HCT116 (cell line): ENCODE data around the gene AEBP1. TPM values are rescaled to one million over a fixed set of nuclear protein-coding genes. Genes with fewer than 3 reads are reported as not detected.

Experiments
- ATAC-seq: fragments of 200-7000 bp; cut with Tn5 transposase; 2 replicates; pipeline ENCODE4 v1.9.1; 2020; ENCODE audit warnings: mild to moderate bottlenecking, moderate library complexity
- BruUV-seq: library from RNA; stranded (reverse); fragments of 400-500 nt; replicated peaks from 2 replicates; lab custom pipeline; 2021; lab: Mats Ljungman, UMichigan
- CTCF ChIA-PET: fragments of 300-600 bp; sonication (Branson Sonifier 250); formaldehyde crosslinking; loops from one replicate; lab custom pipeline; 2021; ENCODE audit warnings: antibody characterized with exemption; lab: Charles Lee
- POLR2A ChIA-PET: fragments of 300-600, 350-600 bp; sonication (Branson Sonifier 250); formaldehyde crosslinking; loops from one replicate; lab custom pipeline; 2021; ENCODE audit warnings: antibody characterized with exemption; lab: Charles Lee
- RAD21 ChIA-PET, 2 experiments: fragments of 300-600 bp; sonication (Branson Sonifier 250); formaldehyde crosslinking; loops; one replicate each; lab custom pipeline; 2023; ENCODE audit warnings: low total read pairs in 2 of 2; ENCODE audit not compliant: uncharacterized antibody in 2 of 2, unreplicated experiment in 2 of 2, low non-redundant PET in 1 of 2; lab: Charles Lee
- DNase-seq: peaks from one replicate; pipeline ENCODE4 v3.0.0-alpha.2; 2010; ENCODE audit warnings: low read depth, low spot score
- H2AFZ ChIP-seq: fragments of 200-600 bp; shearing (Covaris generic), sonication (generic); 2 replicates; pipeline ENCODE4 v1.6.1; 2017; ENCODE audit warnings: low read depth, mixed run types, mixed read lengths, antibody characterized with exemption, low read length; ENCODE audit not compliant: poor library complexity, severe bottlenecking
- H3K27ac ChIP-seq: 2 replicates; pipeline ENCODE4 v1.5.1; 2012; ENCODE audit warnings: low read depth, low read length
- H3K27me3 ChIP-seq: fragments of 200-600 bp; sonication (generic); 2 replicates; pipeline ENCODE4 v1.6.1; 2016; ENCODE audit warnings: mixed run types, low read length, mixed read lengths; ENCODE audit not compliant: insufficient read depth
- H3K36me3 ChIP-seq, 2 experiments: fragments of 200-500 bp in 1 of 2; fragments of 200-600 bp in 1 of 2; sonication (Bioruptor generic) in 1 of 2; sonication (generic) in 1 of 2; 2 replicates each; pipeline versions ENCODE4 v1.5.1 to v1.6.1; 2014 to 2016; ENCODE audit warnings: low read length in 2 of 2, inconsistent platforms in 1 of 2, mixed read lengths in 1 of 2, mixed run types in 1 of 2; ENCODE audit not compliant: insufficient read depth in 2 of 2, control insufficient read depth in 1 of 2
- H3K4me1 ChIP-seq, 2 experiments: fragments of 200-600 bp in 1 of 2; sonication (generic) in 1 of 2; 2 replicates each; pipeline versions ENCODE4 v1.5.1 to v1.6.1; 2012 to 2017; ENCODE audit warnings: low read length in 2 of 2, inconsistent platforms in 1 of 2, mild to moderate bottlenecking in 1 of 2, mixed read lengths in 1 of 2, mixed run types in 1 of 2, moderate library complexity in 1 of 2; ENCODE audit not compliant: insufficient read depth in 2 of 2, control insufficient read depth in 1 of 2
- H3K4me2 ChIP-seq: fragments of 200-600 bp; sonication (generic); 2 replicates; pipeline ENCODE4 v1.6.1; 2017; ENCODE audit warnings: mixed run types, low read length, mixed read lengths
- H3K4me3 ChIP-seq, 2 experiments: fragments of 200-600 bp in 1 of 2; sonication (generic) in 1 of 2; replicated peaks in 1 of 2; 2 replicates each; pipeline ENCODE4 v1.5.1; 2011 to 2016; ENCODE audit warnings: low read length in 2 of 2, control low read depth in 1 of 2, low read depth in 1 of 2, mild to moderate bottlenecking in 1 of 2, mixed read lengths in 1 of 2, mixed run types in 1 of 2
- H3K79me2 ChIP-seq: fragments of 200-600 bp; sonication (generic); 2 replicates; pipeline ENCODE4 v1.6.1; 2017; ENCODE audit warnings: mild to moderate bottlenecking, mixed run types, low read length, moderate library complexity, mixed read lengths; ENCODE audit not compliant: insufficient read depth
- H3K9ac ChIP-seq: fragments of 200-600 bp; sonication (generic); 2 replicates; pipeline ENCODE4 v1.6.1; 2016; ENCODE audit warnings: low read length, mixed read lengths
- H3K9me2 ChIP-seq: fragments of 200-600 bp; sonication (generic), shearing (Covaris generic); 2 replicates; pipeline ENCODE4 v1.6.1; 2017; ENCODE audit warnings: mixed run types, mild to moderate bottlenecking, moderate library complexity; ENCODE audit not compliant: insufficient read depth
- H3K9me3 ChIP-seq, 2 experiments: fragments of 200-500 bp in 1 of 2; fragments of 200-600 bp in 1 of 2; sonication (Bioruptor generic) in 1 of 2; sonication (generic) in 1 of 2; 2 replicates each; pipeline ENCODE4 v1.6.1; 2014 to 2017; ENCODE audit warnings: low read length in 2 of 2, mixed read lengths in 2 of 2, inconsistent platforms in 1 of 2, low read depth in 1 of 2, mild to moderate bottlenecking in 1 of 2, mixed run types in 1 of 2, moderate library complexity in 1 of 2; ENCODE audit not compliant: control insufficient read depth in 1 of 2, insufficient read depth in 1 of 2
- H4K20me1 ChIP-seq: fragments of 200-600 bp; sonication (generic), shearing (Covaris generic); 2 replicates; pipeline ENCODE4 v1.6.1; 2017; ENCODE audit warnings: mixed run types, mild to moderate bottlenecking, moderate library complexity; ENCODE audit not compliant: insufficient read depth
- CBX3 ChIP-seq: IDR thresholded peaks from 2 replicates; pipeline ENCODE4 v1.6.1; 2012; ENCODE audit warnings: low read depth
- CEBPB ChIP-seq: IDR thresholded peaks from 2 replicates; pipeline ENCODE4 v1.6.1; 2012; ENCODE audit warnings: low read depth
- ELF1 ChIP-seq: IDR thresholded peaks from 2 replicates; pipeline ENCODE4 v1.6.1; 2012; ENCODE audit warnings: low read depth, borderline replicate concordance
- POLR2A ChIP-seq: IDR thresholded peaks from 2 replicates; pipeline ENCODE4 v1.7.0; 2011; ENCODE audit warnings: borderline replicate concordance; ENCODE audit not compliant: insufficient read depth, insufficient read length; ENCODE audit errors: extremely low read depth
- RAD21 ChIP-seq: IDR thresholded peaks from 2 replicates; pipeline ENCODE4 v1.6.1; 2012; ENCODE audit warnings: low read depth, mild to moderate bottlenecking
- SRF ChIP-seq: IDR thresholded peaks from 2 replicates; pipeline ENCODE4 v1.6.1; 2012; ENCODE audit warnings: low read depth
- TCF7L2 ChIP-seq: IDR thresholded peaks from 2 replicates; pipeline ENCODE4 v1.7.0; 2011; ENCODE audit warnings: borderline replicate concordance, inconsistent platforms; ENCODE audit not compliant: insufficient read depth, insufficient read length; ENCODE audit errors: extremely low read depth
- ZFX ChIP-seq: fragments of 450-650 bp; IDR thresholded peaks from 2 replicates; pipeline ENCODE4 v1.6.1; 2017
- ZNF274 ChIP-seq: fragments of 200-500 bp; sonication (Bioruptor generic); IDR thresholded peaks from 2 replicates; pipeline ENCODE4 v1.6.1; 2014; ENCODE audit warnings: mild to moderate bottlenecking, low read depth, low read length, inconsistent platforms
- intact Hi-C: fragments of 100-400 bp; cut with micrococcal nuclease; formaldehyde crosslinking; loops from 2 replicates; pipeline ENCODE4 v1.10.0; 2022
- total RNA-seq: library from RNA; stranded (reverse); gene quantifications from one replicate; pipeline ENCODE4 v1.2.1, GENCODE V29; 2021; ENCODE audit not compliant: unreplicated experiment
- TF ChIP-seq, protein P1 (sequence below): IDR thresholded peaks from 2 replicates; pipeline ENCODE4 v1.6.1; 2011; ENCODE audit warnings: mild to moderate bottlenecking, low read length, moderate library complexity; ENCODE audit not compliant: insufficient replicate concordance; ENCODE audit errors: extremely low read depth
- TF ChIP-seq, protein P2 (sequence below), 3 experiments: fragments of 200-600 bp in 1 of 3; sonication (generic) in 1 of 3; IDR thresholded peaks in 2 of 3; conservative IDR thresholded peaks in 1 of 3; 2 replicates each; pipeline ENCODE4 v1.5.1; 2012 to 2017; ENCODE audit warnings: low read depth in 2 of 3, low read length in 2 of 3, antibody characterized with exemption in 1 of 3, borderline replicate concordance in 1 of 3, control low read depth in 1 of 3, mild to moderate bottlenecking in 1 of 3, mixed read lengths in 1 of 3, mixed run types in 1 of 3, moderate library complexity in 1 of 3; ENCODE audit not compliant: insufficient read depth in 1 of 3
- TF ChIP-seq, protein P3 (sequence below): IDR thresholded peaks from 2 replicates; pipeline ENCODE4 v1.6.1; 2012
- TF ChIP-seq, protein P4 (sequence below): IDR thresholded peaks from 2 replicates; pipeline ENCODE4 v1.6.1; 2012

AEBP1 gene
- total RNA-seq, 1 experiment from 2014 or later = 0.49 TPM

DNA sequence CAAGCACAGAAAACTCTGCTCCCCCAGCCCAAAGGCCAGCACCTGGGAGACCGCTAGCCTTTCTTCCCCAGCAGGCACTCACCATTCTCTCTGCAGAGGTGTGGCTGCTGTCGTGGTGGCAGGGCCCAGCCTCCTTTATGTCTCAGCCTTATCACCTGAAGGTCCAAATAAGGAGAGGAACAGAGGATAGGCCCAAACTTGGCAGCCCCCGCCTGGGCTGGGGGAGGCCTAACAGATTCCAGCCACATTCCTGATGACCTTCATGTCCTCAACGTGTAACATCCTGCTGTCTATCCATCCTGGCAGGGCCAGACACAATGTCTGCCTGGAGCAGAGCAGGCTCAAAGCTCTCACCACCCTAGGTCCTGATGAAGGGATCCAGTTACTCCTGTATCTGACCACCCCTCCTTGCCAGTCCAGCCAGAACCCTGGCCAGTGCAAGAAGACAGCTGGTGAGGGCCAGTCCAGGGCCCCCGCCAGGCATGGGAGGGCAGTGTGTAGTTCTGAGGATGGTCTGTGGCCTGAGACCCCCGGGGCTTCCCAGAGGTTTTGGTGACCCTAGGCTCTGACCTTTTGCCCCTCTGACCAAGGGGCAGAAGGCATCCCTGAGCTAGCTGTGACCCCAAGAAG is 37.2 kb downstream of the AEBP1 start, which contains the start of gene MYL7:
Gene MYL7 (minus strand): TSS at position 112 of the 630 bp plus-strand sequence. CDS start 27 bp downstream, at position 85.
- H3K4me2 ChIP-seq = no peak within 1 kb of the TSS
- no peaks in the 10 kb centered on the region for H3K4me1 ChIP-seq
- no peaks in the 10 kb centered on the region for H3K27me3 ChIP-seq
- no TSS peak for BruUV-seq
- ChIA-PET POLR2A (no interaction called here), RAD21 (no interaction called here), CTCF (interaction anchor here (0.7 kb wide), 1 partner anchor 55 kb away, joined by 3 read pairs; no protein-coding TSS in a partner anchor)
- H3K9ac ChIP-seq = no peak within 1 kb of the TSS
- no peak for ATAC-seq
- no peak for TF ChIP-seq SRF
- no peak for TF ChIP-seq TCF7L2
- no peak for TF ChIP-seq CEBPB
- TF ChIP-seq, protein P1, sequence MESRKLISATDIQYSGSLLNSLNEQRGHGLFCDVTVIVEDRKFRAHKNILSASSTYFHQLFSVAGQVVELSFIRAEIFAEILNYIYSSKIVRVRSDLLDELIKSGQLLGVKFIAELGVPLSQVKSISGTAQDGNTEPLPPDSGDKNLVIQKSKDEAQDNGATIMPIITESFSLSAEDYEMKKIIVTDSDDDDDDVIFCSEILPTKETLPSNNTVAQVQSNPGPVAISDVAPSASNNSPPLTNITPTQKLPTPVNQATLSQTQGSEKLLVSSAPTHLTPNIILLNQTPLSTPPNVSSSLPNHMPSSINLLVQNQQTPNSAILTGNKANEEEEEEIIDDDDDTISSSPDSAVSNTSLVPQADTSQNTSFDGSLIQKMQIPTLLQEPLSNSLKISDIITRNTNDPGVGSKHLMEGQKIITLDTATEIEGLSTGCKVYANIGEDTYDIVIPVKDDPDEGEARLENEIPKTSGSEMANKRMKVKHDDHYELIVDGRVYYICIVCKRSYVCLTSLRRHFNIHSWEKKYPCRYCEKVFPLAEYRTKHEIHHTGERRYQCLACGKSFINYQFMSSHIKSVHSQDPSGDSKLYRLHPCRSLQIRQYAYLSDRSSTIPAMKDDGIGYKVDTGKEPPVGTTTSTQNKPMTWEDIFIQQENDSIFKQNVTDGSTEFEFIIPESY = no peak
- TF ChIP-seq ELF1 = no peak
- TF ChIP-seq, protein P2, sequence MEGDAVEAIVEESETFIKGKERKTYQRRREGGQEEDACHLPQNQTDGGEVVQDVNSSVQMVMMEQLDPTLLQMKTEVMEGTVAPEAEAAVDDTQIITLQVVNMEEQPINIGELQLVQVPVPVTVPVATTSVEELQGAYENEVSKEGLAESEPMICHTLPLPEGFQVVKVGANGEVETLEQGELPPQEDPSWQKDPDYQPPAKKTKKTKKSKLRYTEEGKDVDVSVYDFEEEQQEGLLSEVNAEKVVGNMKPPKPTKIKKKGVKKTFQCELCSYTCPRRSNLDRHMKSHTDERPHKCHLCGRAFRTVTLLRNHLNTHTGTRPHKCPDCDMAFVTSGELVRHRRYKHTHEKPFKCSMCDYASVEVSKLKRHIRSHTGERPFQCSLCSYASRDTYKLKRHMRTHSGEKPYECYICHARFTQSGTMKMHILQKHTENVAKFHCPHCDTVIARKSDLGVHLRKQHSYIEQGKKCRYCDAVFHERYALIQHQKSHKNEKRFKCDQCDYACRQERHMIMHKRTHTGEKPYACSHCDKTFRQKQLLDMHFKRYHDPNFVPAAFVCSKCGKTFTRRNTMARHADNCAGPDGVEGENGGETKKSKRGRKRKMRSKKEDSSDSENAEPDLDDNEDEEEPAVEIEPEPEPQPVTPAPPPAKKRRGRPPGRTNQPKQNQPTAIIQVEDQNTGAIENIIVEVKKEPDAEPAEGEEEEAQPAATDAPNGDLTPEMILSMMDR (IDR thresholded peaks at IDR 0.05 in 2 of 3, conservative IDR thresholded peaks at IDR 0.05 in 1 of 3; ENCODE audit: borderline replicate concordance in 1 of 3, insufficient read depth in 1 of 3, low read depth in 2 of 3, low read length in 2 of 3) = no peak
- TF ChIP-seq ZFX = no peak
- TF ChIP-seq ZNF274 = no peak
- TF ChIP-seq, protein P3, sequence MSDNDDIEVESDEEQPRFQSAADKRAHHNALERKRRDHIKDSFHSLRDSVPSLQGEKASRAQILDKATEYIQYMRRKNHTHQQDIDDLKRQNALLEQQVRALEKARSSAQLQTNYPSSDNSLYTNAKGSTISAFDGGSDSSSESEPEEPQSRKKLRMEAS = no peak
- no peak for TF ChIP-seq POLR2A
- TF ChIP-seq RAD21 = no peak
- TF ChIP-seq CBX3 = no peak
- TF ChIP-seq, protein P4, sequence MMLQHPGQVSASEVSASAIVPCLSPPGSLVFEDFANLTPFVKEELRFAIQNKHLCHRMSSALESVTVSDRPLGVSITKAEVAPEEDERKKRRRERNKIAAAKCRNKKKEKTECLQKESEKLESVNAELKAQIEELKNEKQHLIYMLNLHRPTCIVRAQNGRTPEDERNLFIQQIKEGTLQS = no peak
- no peak within 1 kb of the TSS for H3K4me3 ChIP-seq
- H3K79me2 ChIP-seq = no peaks in the 10 kb centered on the region
- no peak for DNase-seq
- H3K9me3 ChIP-seq = no peaks in the 10 kb centered on the region
- H3K27ac ChIP-seq = no peak within 1 kb of the TSS
- intact Hi-C loops = no loop called here
- H3K36me3 ChIP-seq = no peaks in the 10 kb centered on the region
- H2AFZ ChIP-seq = no peak within 1 kb of the TSS
- no peaks in the 10 kb centered on the region for H4K20me1 ChIP-seq
- H3K9me2 ChIP-seq = no peaks in the 10 kb centered on the region
